Heart left ventricle (tissue), 13 donors: ENCODE results near the gene BCL2L13.

Experiments
- POLR2A ChIP-seq, 2 donors: fragments of 450-650 bp; IDR thresholded peaks; one replicate each; pipeline ENCODE4 v1.6.1; 2017; ENCODE audit warnings: antibody characterized with exemption in 2 of 2, mild to moderate bottlenecking in 2 of 2, moderate library complexity in 2 of 2
- TF ChIP-seq, protein P1 (sequence below), 12 donors: fragments of 200-600 bp; sonication (generic) in 4 of 12; IDR thresholded peaks; one replicate each; pipeline versions ENCODE4 v1.5.0 to v1.8.0; 2018 to 2022; ENCODE audit warnings: antibody characterized with exemption in 12 of 12, mild to moderate bottlenecking in 5 of 12
- donor health status: ischemic (EF 13 %, LVEDD 7.1; RV severe dilation, severe dysfunction).
- donor health status: DM: no; HTN: yes; CAD: no.
- donor health status: DM: no; HTN: no; CAD: no.
- donor health status: ischemic (EF 25% LVEDD 6.9; RV normal size, moderate dysfunction).
- donor health status: ischemic (EF 25% LVEDD 5.7; RV mildly dilated, moderate dysfunction).
- donor health status: ischemic (EF 35%, LVEDD 5.7; RV mildly dilated, moderate dysfunction).
- donor health status: nonischemic (EF 11% LVEDD 7.7; RV severe dilation, severe dysfunction).
- donor health status: DM: yes; HTN: yes; CAD: no.
- donor health status: PGD.
- donor health status: ischemic (EF 29% LVEDD 5.4; RV normal size, mild dysfunction).
- donor health status: nonischemic (EF 23%, LVEDD 6.1; RV moderate dilation, normal function).

DNA sequence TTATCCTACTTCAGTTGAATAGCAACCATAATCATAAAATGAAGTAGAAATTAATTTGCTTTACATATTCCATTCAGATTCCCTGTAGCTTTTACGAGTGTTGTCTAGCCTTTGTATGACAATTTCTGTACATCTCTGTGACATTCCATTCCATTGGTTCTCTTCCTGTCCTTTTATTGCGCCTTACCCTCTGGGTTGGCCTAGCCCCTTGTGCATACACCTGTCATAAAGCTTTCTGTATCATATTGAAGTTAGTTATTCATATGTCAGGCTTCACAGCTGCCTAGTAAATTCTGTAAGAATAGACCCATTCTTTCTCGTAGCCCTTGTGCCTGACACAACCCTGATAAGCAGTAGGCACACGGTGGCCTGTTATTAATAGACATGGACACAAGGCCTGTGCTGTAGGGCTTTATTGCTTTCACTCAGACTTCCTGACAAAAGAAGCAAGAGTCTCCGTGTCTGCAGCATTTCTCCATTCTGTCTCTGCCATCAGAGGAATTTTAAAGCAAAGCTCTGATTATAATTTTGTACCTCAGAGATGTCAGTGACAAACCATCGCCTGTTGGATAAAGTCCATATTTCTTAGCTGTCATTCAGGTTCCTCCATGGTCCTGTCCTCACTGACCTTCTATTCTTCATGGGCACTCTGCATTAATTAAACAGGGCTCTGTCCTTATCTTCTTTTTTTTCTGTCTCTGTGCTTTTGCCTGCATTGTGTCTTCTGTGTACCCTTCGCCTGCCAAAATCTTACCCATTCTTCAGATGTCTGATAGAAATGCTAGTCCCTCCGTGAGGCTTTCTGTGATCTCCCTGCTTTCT is 86.3 kb downstream of the BCL2L13 start:
- TF ChIP-seq POLR2A (IDR thresholded peaks at IDR 0.05), result no peak
- TF ChIP-seq, protein P1, sequence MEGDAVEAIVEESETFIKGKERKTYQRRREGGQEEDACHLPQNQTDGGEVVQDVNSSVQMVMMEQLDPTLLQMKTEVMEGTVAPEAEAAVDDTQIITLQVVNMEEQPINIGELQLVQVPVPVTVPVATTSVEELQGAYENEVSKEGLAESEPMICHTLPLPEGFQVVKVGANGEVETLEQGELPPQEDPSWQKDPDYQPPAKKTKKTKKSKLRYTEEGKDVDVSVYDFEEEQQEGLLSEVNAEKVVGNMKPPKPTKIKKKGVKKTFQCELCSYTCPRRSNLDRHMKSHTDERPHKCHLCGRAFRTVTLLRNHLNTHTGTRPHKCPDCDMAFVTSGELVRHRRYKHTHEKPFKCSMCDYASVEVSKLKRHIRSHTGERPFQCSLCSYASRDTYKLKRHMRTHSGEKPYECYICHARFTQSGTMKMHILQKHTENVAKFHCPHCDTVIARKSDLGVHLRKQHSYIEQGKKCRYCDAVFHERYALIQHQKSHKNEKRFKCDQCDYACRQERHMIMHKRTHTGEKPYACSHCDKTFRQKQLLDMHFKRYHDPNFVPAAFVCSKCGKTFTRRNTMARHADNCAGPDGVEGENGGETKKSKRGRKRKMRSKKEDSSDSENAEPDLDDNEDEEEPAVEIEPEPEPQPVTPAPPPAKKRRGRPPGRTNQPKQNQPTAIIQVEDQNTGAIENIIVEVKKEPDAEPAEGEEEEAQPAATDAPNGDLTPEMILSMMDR (IDR thresholded peaks at IDR 0.05), result no peak
